ENCODE results near the gene WNK2.
"Not testable (repeated sequence)": the region's sequence is repeated elsewhere in the genome, so short reads cannot be mapped to it uniquely, and the experiment has no call there.

Gene WNK2

GRCh38 chr9:93338196-93338595, 154.3 kb downstream of the WNK2 start:
- not testable (repeated sequence) for DNase-seq (ENCODE audit: low read depth)

GRCh38 chr9:93340091-93340490, 156.2 kb downstream of the WNK2 start:
- no peak for DNase-seq (ENCODE audit: low read depth)

DNA sequence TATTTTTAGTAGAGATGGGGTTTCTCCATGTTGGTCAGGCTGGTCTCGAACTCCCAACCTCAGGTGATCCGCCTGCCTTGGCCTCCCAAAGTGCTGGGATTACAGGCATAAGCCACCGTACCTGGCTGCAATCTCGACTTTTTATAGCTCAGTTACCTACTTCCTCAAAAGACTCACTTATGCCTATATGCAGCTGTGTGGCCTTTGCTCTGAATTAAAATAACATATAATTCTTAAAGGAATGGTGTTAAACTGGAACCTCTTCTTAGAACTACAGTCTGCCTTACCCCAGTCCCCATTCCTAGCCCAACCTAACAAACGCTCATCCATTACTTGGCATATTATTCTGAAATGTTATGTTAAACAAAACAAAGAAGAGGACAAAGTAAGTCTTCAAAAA, 157.9 kb downstream of the WNK2 start:
- not testable (repeated sequence) for DNase-seq (ENCODE audit: low read depth)

DNA sequence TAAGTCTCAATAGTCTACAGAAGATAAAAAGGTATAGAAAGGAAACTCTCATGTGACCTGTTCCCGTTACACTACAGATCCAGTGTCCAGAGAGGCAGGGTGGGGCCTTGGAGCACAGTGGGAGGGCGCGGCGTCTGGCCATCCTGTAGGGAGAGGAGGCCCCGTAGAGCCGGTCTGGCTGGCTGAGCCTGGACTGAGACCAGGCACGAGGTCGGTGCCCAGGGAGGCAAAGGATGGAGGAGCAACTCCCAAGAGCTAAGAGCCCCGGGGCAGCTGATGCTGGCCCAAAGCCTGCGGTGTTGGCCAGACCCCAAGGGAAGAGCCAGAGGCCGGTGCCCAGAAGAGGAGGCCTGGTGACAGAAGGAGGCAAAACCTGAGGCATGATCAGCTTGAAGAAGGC, 158.5 kb downstream of the WNK2 start:
- not testable (repeated sequence) for DNase-seq (ENCODE audit: low read depth)

DNA sequence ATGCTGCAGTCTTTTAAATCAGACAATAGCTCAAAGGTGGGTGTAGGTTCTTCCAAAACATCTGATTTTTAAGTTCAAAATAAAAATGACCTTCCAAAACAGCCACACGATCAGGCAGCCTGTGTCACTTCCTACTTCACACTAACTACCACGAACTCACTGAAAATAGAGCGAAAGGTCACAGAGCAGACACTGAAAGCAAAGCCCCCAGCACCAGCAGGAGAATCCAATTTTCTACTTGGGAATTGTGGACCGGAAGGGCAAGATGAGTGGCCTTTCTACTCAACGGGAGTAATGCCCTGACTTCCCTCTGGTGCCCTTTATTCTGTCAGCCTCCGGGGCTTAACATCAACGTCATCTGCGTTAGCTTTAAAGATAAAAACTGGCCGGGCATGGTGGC, 159.7 kb downstream of the WNK2 start:
- no peak for DNase-seq (ENCODE audit: low read depth)

GRCh38 chr9:93345643-93346230, 161.8 kb downstream of the WNK2 start:
- DNase-seq (ENCODE audit: low read depth) = no peak

DNA sequence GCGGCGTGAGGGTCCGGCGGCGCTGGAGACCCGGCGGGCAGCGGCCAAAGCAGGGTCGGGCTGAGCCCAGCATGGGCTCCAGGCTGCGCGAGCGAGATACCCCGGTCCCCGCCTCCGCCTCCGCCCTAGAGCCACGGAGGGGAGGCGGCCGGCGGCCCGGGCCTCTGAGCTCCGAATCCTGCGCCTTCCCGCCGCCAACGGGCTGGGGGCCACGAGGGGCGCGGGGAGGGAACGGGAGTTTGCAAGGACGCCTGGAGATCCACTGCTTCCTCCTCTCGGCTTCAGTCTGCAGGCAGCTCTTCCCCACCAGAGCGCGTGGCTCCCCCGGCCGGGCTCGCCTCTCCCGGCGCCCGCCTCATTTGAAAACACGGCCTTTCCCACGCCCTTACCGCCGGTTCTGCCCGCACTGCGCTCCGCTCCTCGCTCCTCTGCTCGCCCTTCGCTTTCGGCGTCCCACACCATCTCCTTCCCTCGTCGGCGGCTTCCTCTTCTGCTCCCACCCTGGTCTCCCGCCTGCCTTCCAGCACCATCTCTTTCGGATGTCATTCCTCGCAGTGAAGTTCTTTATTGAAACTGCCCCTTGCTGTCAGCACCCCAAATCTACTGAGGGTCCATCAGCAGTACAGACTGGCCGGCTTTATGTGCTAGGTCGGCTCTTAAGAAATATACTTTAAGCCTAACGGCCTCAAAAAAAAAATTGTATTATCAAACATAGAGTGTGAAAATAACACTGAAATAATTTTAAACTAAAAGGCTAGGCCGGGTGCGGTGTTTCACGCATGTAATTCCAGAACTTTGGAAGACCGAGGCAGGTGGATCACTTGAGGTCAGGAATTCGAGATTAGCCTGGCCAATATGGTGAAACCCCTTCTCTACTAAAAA, 162.5 kb downstream of the WNK2 start:
- no peak for DNase-seq (ENCODE audit: low read depth)

DNA sequence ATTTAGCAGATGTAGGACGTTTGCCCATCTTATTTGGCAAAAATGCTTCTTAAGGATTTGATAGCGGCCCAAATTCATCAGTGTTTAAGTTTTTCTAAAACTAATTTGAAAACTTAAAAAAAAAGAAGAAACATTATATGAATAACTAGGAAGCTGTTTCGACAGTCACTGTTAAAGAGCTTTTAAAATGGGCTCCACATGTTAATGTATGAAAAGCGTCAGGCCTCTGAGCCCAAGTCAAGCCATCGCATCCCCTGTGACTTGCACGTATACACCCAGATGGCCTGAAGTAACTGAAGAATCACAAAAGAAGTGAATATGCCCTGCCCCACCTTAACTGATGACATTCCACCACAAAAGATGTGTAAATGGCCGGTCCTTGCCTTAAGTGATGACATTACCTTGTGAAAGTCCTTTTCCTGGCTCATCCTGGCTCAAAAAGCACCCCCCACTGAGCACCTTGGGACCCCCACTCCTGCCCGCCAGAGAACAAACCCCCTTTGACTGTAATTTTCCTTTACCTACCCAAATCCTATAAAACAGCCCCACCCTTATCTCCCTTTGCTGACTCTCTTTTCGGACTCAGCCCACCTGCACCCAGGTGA, 163.5 kb downstream of the WNK2 start:
- DNase-seq (ENCODE audit: low read depth) = not testable (repeated sequence)

DNA sequence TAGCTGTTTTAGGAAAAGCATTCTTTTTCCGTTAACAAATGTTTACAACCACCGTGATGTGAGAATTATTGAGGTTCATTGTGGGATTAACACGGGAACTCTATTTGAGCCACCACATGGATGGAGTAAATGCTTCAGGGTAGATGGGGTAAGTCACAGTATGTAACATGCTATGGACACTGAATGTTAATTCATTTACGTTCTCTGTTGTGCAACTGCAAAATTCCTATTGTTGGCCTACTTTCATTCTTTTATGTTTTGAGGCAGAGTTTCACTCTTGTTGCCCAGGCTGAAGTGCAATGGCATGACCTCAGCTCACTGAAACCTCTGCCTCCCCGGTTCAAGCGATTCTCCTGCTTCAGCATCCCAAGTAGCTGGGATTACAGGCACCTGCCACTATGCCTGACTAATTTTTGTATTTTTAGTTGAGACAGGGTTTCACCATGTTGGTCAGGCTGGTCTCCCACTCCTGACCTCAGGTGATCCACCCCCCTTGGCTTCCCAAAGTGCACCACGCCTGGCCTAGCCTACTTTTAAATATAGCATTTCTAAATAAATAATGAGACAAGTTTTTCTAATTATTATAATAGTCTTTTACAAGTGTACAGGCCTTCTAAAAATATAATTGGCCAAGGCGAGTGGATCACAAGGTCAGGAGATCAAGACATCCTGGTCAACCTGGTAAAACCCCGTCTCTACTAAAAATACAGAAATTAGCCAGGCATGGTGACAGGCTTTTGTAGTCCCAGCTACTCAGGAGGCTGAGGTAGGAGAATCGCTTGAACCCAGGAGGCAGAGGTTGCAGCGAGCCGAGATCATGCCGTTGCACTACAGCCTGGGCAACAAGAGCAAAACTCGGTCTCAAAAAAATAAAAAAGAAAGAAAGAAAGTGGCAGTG, 169.7 kb downstream of the WNK2 start:
- DNase-seq (ENCODE audit: low read depth) = not testable (repeated sequence)

DNA sequence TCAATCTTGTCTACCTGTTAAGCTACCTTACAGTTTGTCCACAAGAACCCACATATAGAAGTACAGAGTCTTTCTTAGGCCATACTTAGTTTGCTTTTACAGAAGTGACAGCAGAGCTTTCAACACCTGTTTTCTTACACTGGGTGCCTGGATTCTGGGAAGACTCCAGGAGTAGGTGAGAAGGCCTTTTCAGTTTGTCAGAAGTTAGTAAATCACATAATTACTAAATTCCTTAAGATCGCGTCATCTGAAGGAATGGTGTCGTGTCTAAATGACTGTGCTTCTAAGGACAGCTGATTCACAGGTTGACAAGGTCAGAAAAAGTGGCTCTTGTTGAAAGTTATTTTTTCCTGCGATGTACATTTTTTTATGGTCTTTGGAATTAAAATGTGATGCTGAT, 170.5 kb downstream of the WNK2 start:
- peak; percentile 28 for DNase-seq (ENCODE audit: low read depth)

DNA sequence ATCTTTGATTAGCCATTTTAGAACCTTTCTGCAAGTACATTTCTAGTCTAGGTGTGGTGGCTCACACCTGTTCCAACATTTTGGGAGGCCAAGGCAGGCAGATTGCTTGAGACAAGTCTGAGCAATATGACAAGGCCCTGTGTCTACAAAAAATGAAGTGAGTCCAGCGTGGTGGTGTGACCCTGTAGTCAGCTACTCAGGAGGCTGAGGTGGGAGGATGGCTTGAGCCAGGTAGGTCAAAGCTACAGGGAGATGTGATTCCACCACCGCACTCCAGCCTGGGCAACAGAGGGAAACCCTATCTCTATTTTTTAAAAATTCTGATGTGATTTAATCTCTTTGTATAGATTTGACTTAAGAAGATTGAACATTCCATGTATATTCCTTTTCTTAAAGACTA, 171.9 kb downstream of the WNK2 start:
- DNase-seq (ENCODE audit: low read depth) = no peak

- no peak for DNase-seq (ENCODE audit: low read depth)
Measured at GRCh38 chr9:93357649-93358048, 173.7 kb downstream of the WNK2 start.

DNA sequence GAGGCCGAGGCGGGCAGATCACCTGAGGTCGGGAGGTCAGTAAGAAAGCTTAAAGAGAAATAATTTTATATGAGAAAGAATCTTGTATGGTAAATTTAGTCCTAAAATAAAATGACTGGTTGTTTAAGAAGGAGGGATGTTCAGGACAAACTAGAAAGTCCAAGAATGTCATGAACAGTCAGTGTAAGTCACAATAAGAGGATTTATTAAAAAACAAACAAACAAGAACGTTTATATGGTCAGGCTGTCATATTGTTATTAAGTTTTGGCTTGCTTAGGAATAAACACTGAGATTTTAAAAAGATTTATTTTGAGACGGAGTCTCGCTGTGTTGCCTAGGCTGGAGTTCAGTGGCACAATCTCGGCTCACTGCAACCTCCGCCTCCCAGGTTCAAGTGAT, 176.0 kb downstream of the WNK2 start:
- not testable (repeated sequence) for DNase-seq (ENCODE audit: low read depth)

DNA sequence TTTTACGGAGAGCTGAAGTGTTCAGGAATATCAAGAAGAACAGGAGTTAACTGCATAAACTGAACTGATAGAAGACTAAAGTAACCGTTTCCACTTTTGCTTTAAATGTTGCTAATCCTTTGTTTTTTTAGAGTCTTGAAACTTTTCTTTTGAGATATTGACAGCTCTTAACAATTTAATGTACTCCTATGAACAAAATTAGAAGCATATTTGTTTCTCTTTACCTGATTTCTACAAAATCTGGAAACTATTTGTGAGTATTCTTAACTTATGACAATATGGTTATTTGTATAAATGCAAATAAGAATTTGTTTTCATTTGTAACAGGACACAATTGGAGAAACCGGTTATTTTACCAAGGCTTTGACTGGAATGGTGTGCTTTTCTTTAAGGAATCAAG, 178.1 kb downstream of the WNK2 start:
- no peak for DNase-seq (ENCODE audit: low read depth)

GRCh38 chr9:93364734-93365426, 180.9 kb downstream of the WNK2 start:
- no peak for DNase-seq (ENCODE audit: low read depth)

- no peak for DNase-seq (ENCODE audit: low read depth)
Measured at GRCh38 chr9:93365427-93366118, 181.6 kb downstream of the WNK2 start.

DNA sequence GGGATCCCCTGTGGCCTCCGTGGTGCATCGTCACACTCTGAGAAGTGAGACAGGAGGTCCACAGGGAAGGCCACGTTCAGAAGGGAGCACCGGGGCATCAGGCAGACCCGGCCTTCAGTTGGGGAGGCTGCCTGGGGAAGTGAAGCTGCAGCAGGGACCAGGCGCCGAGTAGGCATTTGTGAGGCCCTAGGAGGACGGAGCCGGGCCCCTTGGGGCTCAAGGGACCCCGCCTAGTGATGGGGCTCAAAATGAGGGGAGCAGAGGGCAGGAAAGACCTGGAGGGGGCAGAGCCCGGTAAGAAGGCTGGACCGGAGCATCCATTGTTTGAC, 182.1 kb downstream of the WNK2 start:
- no peak for DNase-seq (ENCODE audit: low read depth)

GRCh38 chr9:93366486-93366885, 182.5 kb downstream of the WNK2 start:
- DNase-seq (ENCODE audit: low read depth) = not testable (repeated sequence)

GRCh38 chr9:93368437-93368836, 184.5 kb downstream of the WNK2 start:
- no peak for DNase-seq (ENCODE audit: low read depth)

GRCh38 chr9:93369686-93370085, 185.7 kb downstream of the WNK2 start:
- DNase-seq (ENCODE audit: low read depth) = no peak

All from ELR (cell line).